Neutrophil (primary cell): ENCODE results near the gene UNKL.

ENCODE experiments used
- H3K27ac ChIP-seq: fragments of 200-600 bp; sonication (generic); 2 replicates; pipeline ENCODE4 v1.5.1; 2016; ENCODE audit warnings: mild to moderate bottlenecking, moderate library complexity
- H3K27me3 ChIP-seq: fragments of 200-600 bp; sonication (generic); 2 replicates; pipeline ENCODE4 v1.6.0; 2016; ENCODE audit warnings: mild to moderate bottlenecking
- H3K36me3 ChIP-seq: fragments of 200-600 bp; sonication (generic); 2 replicates; pipeline ENCODE4 v1.5.1; 2017
- H3K4me1 ChIP-seq, 2 experiments: fragments of 200-600 bp in 1 of 2; sonication (generic) in 1 of 2; 1 replicate in 1 of 2; 2 replicates in 1 of 2; pipeline versions ENCODE4 v1.5.1 to v1.6.1; 2013 to 2016; ENCODE audit warnings: low read depth in 1 of 2, low read length in 1 of 2, mild to moderate bottlenecking in 1 of 2, moderate library complexity in 1 of 2; ENCODE audit not compliant: control insufficient read depth in 1 of 2, insufficient read depth in 1 of 2
- H3K4me3 ChIP-seq, 2 experiments: fragments of 200-600 bp in 1 of 2; sonication (generic) in 1 of 2; 1 replicate in 1 of 2; 2 replicates in 1 of 2; pipeline ENCODE4 v1.5.1; 2013 to 2016; ENCODE audit warnings: low read depth in 1 of 2, low read length in 1 of 2, mild to moderate bottlenecking in 1 of 2, moderate library complexity in 1 of 2
- H3K9me3 ChIP-seq: fragments of 200-600 bp; sonication (generic); 2 replicates; pipeline ENCODE4 v1.5.1; 2016
- CTCF ChIP-seq: fragments of 200-600 bp; sonication (generic); IDR thresholded peaks from 2 replicates; pipeline ENCODE4 v1.5.1; 2016; ENCODE audit warnings: antibody characterized with exemption

Gene UNKL

GRCh38 chr16:1453316-1453715 lies 38.8 kb upstream of the UNKL start:
- H3K36me3 ChIP-seq, result peaks cover 100% of the 10 kb centered on the region

GRCh38 chr16:1452530-1452929 lies 38.0 kb upstream of the UNKL start:
- Histone ChIP-seq H3K4me1 (no peaks in the 10 kb centered on the region), H3K27me3 (no peaks in the 10 kb centered on the region), H3K36me3 (peaks cover 100% of the 10 kb centered on the region), H3K9me3 (no peaks in the 10 kb centered on the region), H3K4me3 (no peak overlapping the region), H3K27ac (no peak overlapping the region)
- TF ChIP-seq CTCF, result no peak

More at GRCh38 chr16:1453316-1453715, 38.8 kb upstream of the UNKL start:
- Histone ChIP-seq H3K9me3 (no peaks in the 10 kb centered on the region), H3K27me3 (no peaks in the 10 kb centered on the region), H3K4me1 (no peaks in the 10 kb centered on the region), H3K27ac (no peak overlapping the region), H3K4me3 (no peak overlapping the region)
- TF ChIP-seq CTCF, result no peak

GRCh38 chr16:1451702-1452392 lies 37.3 kb upstream of the UNKL start:
- no peak overlapping the region for H3K27ac ChIP-seq
- no peak overlapping the region for H3K4me3 ChIP-seq
- H3K4me1 ChIP-seq, result no peaks in the 10 kb centered on the region
- no peaks in the 10 kb centered on the region for H3K9me3 ChIP-seq
- no peaks in the 10 kb centered on the region for H3K27me3 ChIP-seq
- peaks cover 100% of the 10 kb centered on the region for H3K36me3 ChIP-seq
- no peak for TF ChIP-seq CTCF

- TF ChIP-seq CTCF, result no peak
- no peaks in the 10 kb centered on the region for H3K9me3 ChIP-seq
- no peak overlapping the region for H3K27ac ChIP-seq
- H3K27me3 ChIP-seq, result no peaks in the 10 kb centered on the region
- peaks cover 100% of the 10 kb centered on the region for H3K36me3 ChIP-seq
- H3K4me3 ChIP-seq, result no peak overlapping the region
- no peaks in the 10 kb centered on the region for H3K4me1 ChIP-seq
Measured at GRCh38 chr16:1450841-1451240, 36.3 kb upstream of the UNKL start.

GRCh38 chr16:1450218-1450617 lies 35.7 kb upstream of the UNKL start:
- Histone ChIP-seq H3K4me3 (no peak overlapping the region), H3K4me1 (no peaks in the 10 kb centered on the region), H3K27me3 (no peaks in the 10 kb centered on the region), H3K27ac (no peak overlapping the region), H3K9me3 (no peaks in the 10 kb centered on the region), H3K36me3 (peaks cover 100% of the 10 kb centered on the region)
- no peak for TF ChIP-seq CTCF
